GM12801 (cell line): ENCODE measurements around the gene CCDC197.

Experiments used
- TF ChIP-seq, protein P1 (sequence below): IDR thresholded peaks from one replicate; pipeline ENCODE4 v1.5.1; 2011; ENCODE audit warnings: control low read depth; ENCODE audit not compliant: insufficient read length; ENCODE audit errors: extremely low read depth

CCDC197 gene

DNA sequence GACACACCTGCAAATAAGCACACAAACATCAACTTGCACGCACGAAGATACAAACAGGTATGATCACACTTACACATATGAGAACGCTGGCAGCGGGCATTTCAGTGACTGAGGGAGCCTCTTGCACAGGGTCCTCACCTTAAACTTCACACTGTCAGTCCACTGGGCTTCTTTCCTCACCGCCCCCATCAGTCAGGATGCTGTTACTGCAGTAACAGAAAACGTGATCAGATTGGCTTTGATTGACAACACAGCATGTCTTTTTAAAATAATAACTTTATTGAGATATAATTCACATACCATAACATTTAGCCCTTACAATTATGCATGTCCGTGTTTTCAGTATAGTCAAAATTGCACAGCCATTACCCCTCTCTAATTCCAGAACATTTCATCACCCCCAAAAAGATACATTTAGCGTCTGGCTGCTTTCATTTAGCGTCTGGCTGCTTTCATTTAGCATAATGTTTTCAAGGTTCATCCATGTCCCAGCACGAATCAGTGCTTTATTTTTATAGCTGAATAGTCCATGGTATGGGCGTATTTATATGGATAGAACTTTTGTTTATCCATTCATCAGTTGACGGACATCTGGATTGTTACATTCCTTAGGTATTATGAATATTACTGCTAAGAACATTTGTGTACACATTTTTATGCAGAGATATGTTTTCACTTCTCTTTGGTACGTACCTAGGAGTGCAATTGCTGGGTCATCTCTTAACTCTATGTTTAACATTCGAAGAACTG lies 8.4 kb downstream of the CCDC197 start:
- TF ChIP-seq, protein P1, sequence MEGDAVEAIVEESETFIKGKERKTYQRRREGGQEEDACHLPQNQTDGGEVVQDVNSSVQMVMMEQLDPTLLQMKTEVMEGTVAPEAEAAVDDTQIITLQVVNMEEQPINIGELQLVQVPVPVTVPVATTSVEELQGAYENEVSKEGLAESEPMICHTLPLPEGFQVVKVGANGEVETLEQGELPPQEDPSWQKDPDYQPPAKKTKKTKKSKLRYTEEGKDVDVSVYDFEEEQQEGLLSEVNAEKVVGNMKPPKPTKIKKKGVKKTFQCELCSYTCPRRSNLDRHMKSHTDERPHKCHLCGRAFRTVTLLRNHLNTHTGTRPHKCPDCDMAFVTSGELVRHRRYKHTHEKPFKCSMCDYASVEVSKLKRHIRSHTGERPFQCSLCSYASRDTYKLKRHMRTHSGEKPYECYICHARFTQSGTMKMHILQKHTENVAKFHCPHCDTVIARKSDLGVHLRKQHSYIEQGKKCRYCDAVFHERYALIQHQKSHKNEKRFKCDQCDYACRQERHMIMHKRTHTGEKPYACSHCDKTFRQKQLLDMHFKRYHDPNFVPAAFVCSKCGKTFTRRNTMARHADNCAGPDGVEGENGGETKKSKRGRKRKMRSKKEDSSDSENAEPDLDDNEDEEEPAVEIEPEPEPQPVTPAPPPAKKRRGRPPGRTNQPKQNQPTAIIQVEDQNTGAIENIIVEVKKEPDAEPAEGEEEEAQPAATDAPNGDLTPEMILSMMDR: no peak

DNA sequence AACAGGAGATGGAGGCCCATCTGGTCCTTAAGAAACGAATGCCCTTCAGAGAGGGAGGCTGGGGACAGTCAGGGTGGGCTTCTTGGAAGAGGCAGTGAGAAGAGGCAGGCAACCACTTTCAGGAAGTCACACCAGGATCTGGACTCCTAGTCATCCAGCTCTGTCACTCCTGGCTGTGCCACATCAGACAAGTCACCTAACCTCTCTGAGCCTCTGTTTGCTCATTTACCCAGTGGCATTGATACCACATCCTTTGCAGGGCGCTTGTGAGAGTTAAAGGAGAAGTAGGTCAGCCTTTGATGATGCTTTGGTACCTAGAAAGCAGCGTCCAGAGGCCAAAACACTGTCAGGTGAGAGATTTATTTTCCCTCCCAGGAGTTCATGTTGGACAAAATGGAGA lies 11.1 kb downstream of the CCDC197 start:
- TF ChIP-seq, protein P1: no peak

DNA sequence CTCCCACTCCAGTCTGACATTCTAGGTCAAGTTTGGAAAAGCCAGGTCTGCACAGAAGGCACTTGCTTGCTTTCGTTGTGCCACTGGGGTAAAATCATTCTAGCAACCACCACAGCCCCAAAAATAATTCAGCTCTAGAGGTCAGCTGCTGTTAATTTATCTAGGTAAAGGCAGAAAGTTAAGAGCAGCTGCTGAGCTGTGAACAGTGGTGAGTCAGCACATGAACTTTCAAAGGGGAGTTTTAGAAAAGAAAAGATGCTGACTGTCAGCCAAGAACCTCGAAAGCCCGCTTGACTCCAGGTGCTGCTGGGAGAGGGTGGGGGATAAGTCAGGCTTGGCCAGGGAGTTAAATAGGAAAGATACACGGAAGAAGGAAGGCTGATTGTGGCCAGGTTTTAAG lies 12.7 kb downstream of the CCDC197 start:
- TF ChIP-seq, protein P1: no peak

GRCh38 chr14:94010625-94011024 lies 13.5 kb downstream of the CCDC197 start:
- TF ChIP-seq, protein P1: no peak

DNA sequence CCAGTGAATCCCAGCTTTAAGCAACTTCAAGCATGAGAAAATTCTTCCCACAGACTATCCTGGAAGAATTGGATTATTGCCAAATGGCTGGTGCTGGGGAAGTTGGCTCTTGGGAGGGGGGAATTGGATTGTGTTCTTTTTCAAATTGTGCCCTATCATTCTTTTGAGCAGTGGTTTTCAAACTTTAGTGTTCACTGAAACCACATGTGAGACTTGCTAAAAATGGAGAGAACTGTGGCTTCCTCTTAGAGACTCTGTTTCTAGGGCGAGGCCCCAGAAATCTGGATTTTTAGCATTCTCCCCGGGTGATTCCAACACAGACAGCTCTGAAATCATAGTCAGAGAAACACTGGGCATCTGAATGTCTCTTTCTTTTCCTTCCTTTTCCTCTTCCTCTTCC lies 14.7 kb downstream of the CCDC197 start:
- TF ChIP-seq, protein P1: no peak

DNA sequence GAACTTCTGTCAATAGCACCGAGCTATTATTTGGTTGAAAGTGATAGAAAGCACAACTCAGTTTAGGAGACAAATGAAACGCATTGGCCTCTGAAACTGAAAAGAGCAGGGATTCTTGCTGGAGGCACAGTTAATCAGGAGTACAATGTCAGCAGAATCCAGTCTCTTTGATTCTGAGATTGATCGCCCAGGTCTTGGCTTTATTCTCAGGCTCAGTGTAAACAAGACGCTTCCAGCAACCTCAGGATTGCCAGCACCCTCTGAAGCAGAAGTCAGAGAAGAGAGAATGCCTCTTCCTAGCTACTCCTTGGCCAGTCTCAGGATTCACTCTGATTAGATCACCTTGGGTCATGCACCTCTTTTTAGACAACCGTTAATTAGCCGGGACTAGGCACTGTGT lies 17.3 kb downstream of the CCDC197 start:
- TF ChIP-seq, protein P1: no peak

GRCh38 chr14:94015223-94015622 lies 18.1 kb downstream of the CCDC197 start:
- TF ChIP-seq, protein P1: no peak
